SKM-1 (cell line): ENCODE results near the gene DPEP3.
"Not testable (repeated sequence)": the region's sequence is repeated elsewhere in the genome, so short reads cannot be mapped to it uniquely, and the experiment has no call there.

ENCODE experiments used
- DNase-seq: peaks from one replicate; lab custom pipeline; 2025; ENCODE audit not compliant: unreplicated experiment; lab: John Stamatoyannopoulos, UW

Gene DPEP3

DNA sequence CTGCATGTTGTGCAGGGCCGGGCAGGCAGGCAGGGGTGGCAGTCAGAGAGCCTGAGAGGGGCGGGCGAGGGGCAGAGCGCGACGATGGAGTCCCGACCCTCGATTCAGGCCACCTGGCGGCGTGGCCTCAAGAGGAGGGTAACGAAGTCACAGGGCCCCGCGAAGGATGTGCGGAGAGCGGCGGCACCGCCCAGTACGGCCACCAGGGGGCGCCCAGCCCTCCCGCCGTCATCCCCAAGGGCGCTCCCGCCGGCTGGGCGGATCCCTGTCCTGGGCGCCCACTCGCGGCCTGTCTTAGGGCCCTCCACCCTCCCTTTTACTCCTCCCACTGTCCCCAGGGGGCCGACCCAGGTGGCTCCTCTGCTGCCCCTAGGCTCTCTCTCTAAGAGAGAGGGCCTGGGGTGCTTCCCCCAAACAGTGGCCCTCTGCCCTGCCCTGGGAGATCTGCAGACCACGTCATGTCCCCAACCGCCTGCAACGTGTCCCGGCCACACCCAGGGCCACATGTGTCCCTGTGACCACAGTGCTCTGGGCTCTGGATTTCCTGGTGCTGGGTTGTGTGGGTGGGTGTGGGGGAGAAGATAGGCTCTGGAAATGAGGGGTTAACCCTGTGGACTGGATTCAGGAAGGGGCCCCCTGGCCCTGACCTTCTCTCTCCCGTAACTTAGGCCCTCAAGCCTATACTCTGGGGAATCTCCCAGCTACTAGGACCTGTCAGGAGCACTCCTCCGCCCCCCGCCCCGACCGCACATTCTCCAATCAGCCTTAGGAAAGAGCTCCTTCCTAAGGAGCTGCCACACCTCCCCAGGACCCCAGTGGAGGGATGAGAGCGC, 13.1 kb upstream of the DPEP3 start:
- DNase-seq: peak; percentile 49

DNA sequence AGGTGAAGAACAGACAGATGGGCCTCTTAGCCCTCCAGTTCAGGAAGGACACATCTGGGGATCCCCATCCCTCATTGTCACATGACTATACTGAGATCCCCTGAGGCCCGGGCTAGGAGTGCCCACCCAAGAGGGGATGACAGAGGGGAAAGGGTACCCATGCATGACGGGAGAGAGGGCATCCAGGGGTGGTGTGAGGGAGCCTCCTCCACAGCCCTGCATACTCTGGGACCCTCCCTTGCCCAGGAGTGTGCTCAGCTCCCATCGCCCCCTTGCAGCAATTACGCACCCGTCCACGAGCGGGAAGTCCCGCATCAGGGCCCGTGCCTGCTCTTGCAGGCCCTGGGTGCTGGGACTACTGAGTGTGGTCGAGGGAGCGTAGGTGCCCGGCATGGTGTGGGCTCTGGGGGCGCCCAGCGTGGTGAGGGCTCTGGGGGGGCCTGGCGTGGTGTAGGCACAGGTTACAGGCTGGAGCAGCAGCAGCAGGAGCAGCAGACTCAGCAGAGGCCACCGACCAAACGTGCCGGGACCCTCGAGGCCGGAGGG, 12.4 kb upstream of the DPEP3 start:
- no peak for DNase-seq

DNA sequence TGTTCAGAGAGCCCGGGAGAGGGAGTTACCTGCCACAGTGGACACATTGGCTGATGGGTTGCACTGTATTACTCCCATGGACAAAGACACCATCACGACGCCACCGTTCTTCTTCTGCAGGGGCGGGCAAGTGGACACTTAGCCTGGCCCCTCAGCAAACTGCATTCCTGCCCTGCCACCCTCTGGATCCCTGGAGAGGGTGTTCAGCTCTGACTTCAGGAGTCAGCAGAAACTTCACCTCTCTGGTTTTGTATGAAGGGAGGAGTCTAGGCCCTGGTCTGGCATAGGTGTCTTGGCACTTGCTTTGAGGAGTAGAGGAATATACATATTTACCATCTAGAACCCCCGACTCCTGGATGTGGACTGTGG, 9.7 kb upstream of the DPEP3 start:
- DNase-seq: no peak

DNA sequence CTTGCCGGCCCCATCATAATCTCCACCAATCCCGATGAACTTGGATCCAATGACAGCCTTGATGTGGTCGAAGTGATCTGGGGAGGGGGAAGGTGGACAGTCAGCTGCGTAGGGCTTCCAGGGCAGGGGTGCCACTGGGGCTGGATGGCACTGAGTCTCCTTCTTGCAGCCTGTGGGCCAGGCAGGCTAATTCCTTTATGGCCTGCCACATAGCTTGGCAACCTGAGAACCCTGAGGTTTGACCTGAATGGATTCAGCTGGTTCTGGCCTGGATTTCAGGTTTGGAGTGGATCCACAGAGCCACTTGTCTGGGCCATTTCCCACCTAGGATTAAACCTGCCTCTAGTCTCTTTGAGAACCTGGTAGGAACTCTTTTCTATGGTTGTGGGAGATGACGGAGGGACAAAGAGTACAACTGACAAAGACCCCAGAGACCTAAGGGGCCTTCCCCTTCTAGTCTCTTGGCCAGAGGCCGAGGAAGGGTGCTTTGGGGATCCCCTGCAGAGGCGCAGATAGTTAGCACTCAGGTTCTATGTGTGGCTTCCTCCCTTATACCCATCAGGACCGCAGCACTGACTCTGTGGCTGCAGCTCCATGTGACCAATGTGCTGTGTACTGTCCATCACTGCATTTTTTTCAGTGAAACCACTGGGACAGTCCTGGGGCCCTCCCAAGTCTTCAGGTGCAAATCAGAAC, 9.2 kb upstream of the DPEP3 start:
- DNase-seq: no peak

DNA sequence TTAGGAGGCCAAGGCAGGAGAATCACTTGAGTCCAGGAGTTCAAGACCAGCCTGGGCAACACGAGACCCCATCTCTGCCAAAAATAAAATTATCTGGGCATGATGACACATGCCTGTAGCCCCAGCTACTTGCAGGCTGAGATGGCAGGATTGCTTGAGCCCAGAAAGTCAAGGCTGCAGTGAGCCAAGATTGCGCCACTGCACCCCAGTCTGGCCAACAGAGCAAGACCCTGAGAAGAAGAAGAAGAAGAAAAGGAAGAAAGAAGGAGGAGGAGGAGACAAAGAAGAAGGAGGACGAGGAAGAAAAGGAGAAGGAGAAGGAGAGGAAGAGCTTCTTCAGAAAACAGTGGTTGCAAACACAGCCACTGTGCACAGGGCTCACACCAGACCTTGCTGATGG, 8.4 kb upstream of the DPEP3 start:
- DNase-seq: no peak

DNA sequence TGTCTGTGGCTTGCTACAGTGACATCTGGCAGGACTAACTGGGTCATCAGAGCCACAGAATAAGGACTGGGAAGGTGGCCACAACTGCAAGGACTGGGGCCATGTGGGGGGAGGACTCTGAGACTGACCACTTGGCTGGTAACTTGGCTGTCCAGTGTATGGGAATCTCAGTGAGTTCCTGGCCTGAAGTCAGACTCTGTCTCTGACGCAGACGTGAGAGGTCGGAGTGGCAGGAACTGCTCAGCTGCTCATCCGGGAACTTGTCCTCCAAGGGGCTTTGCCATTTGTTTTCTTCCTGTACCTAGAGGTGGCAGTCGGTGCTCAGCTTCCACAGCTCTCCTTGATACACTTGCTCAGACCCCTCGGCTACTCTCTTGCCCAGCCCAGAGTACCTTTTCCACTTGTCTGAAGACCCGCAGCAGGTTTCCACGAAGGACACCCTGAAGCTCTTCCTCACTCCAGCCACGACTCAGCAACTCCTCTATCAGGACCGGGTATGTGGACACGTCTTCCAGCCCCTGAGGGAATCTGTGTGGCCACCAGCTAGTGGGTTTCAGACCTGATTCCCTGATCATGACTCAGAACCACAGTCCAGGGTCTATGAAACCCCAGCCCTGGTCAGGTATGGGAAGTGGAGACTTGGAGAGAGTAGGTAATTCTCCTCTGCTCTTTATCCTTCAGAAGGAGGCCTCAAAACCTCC, 7.3 kb upstream of the DPEP3 start:
- DNase-seq: no peak

DNA sequence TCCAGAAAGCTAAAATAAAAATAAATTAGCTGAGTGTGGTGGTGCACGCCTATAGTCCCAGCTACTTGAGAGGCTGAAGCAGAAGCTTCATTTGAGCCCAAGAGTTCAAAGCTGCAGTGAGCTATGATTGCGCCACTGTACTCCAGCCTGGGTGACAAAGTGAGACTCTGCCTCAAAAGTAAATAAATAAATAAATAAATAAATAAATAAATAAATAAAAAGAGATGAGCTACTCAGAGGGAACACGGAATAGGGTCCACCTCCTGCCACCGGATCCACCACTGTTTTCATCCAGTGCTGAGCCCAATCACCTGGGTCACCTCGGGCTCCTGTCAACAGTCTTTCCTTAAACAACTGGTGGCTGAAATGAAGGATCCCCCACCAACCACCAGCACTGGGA, 6.7 kb upstream of the DPEP3 start:
- no peak for DNase-seq

DNA sequence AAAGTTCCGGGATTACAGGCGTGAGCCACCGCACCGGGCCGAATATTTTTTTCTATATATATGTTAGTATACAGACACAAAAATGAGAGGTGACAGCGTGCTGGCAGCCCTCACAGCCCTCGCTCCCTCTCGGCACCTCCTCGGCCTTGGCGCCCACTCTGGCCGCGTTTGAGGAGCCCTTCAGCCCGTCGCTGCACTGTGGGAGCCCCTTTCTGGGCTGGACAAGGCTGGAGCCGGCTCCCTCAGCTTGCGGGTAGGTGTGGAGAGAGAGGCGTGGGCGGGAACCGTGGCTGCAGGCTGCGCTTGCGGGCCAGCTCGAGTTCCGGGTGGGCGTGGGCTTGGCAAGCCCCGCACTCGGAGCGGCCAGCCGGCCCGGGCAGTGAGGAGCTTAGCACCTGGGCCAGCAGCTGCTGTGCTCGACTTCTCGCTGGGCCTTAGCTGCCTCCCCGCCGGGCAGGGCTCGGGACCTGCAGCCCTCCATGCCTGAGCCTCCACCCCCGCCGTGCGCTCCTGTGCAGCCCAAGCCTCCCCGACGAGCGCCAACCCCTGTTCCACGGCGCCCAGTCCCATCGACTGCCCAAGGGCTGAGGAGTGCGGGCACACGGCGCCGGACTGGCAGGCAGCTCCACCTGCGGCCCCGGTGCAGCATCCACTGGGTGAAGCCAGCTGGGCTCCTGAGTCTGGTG, 1.9 kb upstream of the DPEP3 start:
- no peak for DNase-seq

DNA sequence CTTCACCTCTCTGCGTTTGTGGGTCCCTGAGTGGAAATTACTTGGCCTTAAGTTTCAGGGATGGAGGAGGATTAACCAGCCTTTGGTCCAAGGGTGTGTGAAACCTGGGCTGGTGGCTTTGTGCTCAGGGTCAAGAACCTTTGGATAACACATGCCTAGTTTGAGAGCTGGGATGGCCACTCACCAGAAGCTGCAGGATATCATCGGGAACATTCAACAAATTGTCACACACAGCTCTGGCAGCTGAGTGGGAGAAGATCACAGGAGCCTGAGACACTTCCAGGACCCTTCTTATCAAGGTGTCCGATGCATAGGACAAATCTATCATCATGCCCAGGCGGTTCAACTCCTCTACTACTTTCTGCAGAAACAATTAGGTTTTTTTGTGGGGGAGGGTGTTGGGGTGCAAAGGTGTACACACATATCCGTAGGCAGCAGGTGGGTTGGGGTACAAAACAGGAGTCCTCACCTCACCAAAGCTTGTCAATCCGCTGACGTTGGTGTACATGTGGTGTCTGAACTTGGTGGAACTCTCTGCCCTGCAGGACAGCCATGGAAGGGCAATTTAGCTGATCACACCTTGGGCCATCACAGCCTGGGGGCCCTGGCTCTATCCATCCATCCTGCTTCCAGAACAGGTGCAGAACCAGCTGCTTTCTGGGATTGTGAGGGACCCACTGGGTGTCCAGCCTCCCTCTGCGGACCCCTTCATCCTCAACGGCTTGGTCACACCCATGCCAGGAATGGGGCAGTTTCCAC, 2.7 kb downstream of the DPEP3 start:
- DNase-seq: no peak

DNA sequence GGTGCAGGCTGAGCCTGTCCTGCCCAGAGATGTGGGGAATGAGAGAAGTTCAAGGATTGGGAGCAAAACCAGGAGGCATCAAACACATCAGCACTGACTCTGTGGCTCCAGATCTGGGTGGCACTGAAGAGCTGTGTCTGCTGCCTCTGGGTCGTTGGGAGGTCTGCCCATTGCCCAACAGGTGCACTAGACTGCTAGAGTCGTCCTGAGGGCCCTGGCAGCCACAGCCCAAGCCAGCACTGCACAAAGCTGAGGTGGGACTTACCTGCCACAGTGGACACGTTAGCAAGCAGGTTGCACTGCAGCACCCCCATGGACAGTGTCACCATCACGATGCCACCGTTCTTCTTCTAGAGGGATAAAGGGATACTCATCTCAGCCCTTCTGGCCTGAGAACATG, 3.3 kb downstream of the DPEP3 start:
- no peak for DNase-seq

DNA sequence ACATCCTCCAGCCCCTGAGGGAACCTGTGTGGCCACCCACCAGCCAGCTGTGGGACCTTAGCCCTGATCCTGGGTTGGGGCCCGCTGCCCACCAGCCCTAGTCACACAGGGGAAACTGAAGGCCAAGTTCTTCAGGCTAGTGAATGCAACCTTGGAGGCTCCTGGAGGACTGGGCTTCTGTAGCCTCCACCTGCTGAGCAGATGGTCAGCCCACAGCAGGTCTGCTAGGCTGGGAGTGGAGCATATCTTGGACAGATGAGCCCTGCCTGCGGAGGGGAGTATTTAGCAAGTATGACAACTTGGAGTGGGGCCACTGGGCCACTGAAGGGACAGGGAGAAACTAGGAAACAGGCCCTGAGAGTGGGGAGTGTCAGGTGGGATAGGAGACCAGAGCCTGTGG, 4.1 kb downstream of the DPEP3 start:
- no peak for DNase-seq

DNA sequence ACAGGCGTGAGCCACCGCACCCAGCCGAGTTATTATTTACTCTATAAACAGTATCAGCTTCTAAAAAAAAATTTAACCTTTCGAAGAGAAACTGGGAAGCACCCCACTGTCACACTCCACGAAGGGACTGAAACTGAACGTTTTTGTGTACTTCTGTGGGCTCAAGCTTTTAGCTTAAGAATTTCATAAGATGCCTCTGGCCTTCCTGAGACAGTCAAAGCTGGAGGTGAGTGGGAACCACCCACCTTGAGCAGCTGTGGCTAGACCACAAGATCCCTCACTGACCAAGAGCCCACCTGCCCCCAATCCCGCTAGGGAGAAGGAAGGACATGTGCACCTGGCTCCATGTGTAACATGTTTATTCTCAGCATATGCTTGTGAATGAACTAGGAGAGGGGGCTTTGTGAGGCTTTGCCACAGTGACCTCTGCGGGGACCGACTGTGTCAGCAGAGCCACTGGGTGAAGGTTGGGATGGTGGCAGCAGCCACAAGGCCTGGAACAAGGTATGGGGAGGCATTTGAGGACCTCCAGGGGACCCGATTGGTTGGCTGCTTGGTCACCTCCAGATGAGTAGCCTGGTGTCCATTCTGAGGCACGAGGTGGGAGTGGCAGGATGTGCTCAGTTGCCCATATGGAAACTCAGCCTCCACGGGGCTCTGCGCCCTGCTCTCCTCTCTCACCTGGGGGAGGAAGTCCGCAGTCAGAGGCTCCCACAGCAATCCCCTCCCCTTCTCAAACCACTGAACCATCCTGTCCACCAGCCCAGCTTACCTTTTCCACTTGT, 4.8 kb downstream of the DPEP3 start:
- no peak for DNase-seq

DNA sequence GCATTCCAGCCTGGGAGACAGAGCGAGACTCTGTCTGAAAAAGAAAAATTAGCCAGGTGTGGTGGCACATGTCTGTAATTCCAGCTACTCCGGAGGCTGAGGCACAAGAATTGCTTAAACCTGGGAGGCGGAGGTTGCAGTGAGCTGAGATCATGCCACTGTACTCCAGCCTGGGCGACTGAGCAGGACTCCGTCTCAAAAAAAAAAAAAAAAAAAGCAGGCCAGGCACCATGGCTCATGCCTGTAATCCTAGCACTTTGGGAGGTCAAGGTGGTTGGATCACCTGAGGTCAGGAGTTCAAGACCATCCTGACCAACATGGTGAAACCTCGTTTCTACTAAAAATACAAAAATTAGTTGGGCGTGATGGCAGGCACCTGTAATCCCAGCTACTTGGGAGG, 8.0 kb downstream of the DPEP3 start:
- DNase-seq: not testable (repeated sequence)

DNA sequence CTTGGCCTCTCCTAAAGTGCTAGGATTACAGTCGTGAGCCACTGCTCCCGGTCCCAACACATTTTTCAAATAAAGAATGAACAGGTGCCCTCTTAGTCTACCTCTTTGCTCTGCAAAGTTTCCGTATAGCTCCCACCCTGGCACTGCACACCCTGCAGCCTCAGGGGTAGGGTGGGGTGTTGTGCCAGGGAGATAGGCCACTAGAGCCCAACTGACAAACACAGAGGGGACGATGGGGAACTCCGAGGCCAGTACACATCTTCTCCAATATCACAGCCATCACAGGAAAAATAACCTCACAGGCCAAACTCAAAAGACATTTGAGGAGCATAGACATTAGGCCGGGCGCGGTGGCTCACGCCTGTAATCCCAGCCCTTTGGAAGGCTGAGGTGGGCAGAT, 9.2 kb downstream of the DPEP3 start:
- no peak for DNase-seq

DNA sequence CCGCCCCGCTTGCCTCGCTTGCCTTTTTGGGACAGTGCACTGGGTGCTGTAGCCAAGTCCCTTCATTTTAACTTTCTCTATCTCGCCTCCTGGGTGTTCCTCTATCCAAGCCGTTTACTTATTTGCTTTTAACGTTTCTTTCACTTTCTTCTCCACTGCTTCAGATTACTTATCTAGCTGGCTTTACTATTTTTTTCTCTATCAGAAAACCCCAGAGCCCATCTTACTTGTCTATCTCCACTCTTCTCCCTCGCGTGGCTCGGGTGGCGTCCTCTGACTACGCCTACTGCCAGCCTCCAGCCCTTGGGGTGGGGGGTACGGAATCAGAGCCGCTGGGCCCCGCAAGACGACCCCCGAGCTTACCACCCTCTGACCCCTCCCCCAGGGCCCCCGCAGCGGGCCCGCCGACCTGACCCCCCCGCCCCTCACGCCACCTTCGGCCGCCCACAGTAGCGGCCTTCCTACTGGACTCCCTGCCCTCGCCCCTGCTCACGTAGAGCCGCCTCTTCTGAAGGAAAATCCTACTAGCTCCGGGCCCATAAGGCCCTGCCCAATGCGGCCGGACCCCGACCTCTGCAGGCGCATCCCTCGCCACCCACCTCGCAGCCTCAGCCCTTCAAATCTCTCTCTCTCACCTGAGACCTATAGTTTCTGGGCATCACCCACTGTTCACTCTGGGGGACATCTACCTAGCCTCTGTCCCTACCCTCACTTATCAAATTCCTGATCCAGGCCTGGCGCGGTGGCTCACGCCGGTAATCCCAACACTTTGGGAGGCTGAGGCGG, 10.9 kb downstream of the DPEP3 start:
- no peak for DNase-seq

DNA sequence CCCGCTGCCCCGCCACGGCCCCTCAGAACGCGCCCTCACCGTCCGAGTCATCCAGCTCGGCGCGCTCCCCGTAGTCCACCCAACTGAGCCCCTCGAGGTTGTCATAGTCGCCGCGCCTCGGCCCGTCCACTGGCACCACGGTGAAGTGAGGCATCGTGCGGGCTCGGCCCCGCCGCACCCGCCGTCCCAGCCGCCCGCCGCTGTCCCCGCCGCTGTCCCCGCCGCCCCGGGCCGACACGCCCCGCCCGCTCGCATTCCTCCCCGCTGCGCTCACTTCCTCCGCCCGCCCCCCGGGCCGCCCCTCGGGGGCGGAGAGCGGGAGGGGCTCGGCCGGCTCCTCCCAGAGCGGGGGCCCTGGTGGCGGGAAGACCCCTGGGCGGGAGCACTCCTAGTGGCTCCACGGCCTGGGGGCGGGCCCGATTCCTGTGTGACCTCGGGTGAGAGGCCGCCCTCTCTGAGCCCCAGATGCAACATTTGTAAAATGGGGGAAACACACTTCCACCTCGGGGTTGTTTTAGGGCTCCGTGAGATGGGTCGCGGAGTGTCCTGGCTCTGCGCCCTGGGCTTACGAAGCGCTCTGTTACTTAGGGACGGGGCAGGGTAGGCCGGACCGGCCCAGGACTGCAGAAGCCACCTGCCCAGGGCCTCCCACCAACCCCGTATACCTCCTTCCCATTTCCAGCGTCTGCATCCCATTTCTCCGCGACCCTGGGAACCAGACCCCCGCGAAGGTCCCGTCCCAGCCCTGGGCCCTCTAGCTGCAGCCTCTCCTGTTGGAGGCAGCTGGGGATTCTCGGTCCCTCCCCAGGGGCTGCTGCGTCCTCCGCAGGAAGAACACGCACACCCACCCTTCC, 11.7 kb downstream of the DPEP3 start, which contains the start of gene SLC12A4:
Gene SLC12A4, minus strand, starts transcription at position 238 of the 854 bp plus-strand sequence. Its CDS starts 84 bp downstream, at position 154.
- DNase-seq: no peak

DNA sequence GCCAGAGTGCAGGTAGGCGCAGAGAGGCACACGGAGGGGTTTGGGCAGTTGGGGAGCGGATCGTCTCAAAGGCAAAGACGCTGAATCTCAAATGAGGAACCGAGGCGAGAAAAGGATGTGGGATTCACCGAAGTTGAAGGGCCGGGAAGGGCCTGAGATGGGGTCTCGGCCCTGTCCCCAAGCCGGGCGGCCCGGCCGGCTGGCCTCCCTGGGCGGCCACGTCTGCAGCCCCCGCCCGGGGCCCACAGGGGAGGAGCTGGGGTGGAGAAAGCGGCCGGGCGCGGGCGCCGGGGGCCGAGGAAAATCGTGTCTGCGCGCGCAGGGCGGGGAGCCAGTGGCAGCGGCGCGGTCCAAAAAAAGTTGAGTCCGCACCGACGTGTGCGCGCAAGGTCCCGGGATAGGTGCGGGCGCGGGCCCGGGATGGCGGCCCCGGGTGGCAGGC, 12.3 kb downstream of the DPEP3 start:
- DNase-seq: no peak
